ENCODE results near the gene EFEMP2.

The EFEMP2 gene

DNA sequence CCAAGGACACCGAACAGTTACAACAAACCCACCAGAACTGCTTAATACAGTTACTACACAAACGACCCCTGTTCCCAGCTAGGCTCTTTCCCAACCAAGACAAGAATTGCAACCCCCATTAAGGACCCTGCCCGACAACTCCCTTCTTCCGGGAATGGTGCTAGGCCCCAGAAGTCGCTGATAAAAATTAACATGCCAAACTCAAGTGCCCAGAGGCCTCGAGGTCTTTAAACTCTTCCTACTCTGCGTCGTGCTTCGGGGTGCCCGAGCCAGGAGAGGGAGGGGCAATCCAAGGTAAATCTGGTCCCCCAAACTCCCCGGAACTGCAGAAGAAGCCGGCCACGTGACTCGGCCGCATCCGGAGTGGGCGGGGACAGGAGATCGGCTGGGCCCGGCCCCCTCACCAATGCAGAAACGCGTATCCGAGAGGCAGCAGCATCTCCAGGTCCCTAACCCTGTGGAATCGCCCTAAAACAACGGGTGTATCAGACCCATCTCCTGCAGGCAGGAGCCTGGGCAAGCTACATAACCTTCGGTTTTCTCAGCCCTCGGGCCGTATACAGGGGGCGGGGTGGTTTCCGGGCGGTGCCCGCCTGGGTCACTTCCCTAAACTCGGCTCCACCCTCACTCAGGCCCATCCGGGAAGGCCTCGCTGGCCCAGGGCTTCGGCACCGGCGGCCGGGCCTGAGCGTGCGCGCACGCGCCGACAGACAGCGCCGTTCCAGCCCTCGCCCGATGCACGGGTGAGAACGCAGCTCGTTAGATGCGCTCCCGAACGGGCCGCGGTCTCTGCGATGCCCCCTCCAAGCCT lies 15.7 kb downstream of the EFEMP2 start:
- Histone ChIP-seq H3K4me3 (IDR thresholded peaks at IDR 0.05; ENCODE audit: insufficient read depth, low read depth, low read length) (no peak overlapping the region), H4K20me1 (ENCODE audit: insufficient read depth) (peaks cover 10% of the 10 kb centered on the region), H3K36me3 (ENCODE audit: insufficient read depth) (peaks cover 13% of the 10 kb centered on the region; the same call in 1 of the 2 replicates), H3K79me2 (ENCODE audit: insufficient read depth, low read depth) (peaks cover 48% of the 10 kb centered on the region), H2AFZ (ENCODE audit: low read depth) (no peak overlapping the region), H3K4me1 (ENCODE audit: low read depth, poor library complexity, severe bottlenecking) (peaks cover 24% of the 10 kb centered on the region), H3K9ac (peak overlapping the region; percentile 69), H3K27ac (peak overlapping the region; percentile 65), H3K27me3 (ENCODE audit: insufficient read depth, low read depth) (no peaks in the 10 kb centered on the region), H3K4me2 (peak overlapping the region; percentile 98)
- TF ChIP-seq CTCF (conservative IDR thresholded peaks at IDR 0.05; ENCODE audit: low read depth, low read length): no peak

DNA sequence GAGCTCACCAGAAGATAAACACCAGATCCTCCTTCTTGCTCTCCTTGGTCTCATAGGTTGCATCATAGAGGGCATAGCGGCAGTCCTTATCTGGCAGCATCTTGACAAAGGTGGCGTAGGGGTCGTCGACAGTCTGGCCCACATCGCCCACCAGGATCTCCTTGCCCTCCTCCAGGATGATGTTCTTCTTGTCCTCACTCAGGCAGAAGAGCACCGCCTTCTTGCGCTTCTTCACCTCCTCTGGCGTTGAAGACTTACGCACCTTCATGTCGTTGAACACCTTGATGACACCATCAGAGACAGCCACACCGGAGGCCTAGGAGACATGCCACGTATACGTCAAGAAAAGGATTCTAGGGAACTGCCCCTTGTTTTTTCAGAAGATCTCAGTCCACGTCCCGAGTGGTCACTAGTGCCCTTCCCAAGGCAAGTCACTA lies 16.7 kb downstream of the EFEMP2 start:
- Histone ChIP-seq H3K4me3 (IDR thresholded peaks at IDR 0.05; ENCODE audit: insufficient read depth, low read depth, low read length) (no peak overlapping the region), H3K79me2 (ENCODE audit: insufficient read depth, low read depth) (peaks cover 38% of the 10 kb centered on the region)

GRCh38 chr11:65854852-65855837 lies 17.5 kb downstream of the EFEMP2 start:
- peaks cover 35% of the 10 kb centered on the region for H3K79me2 ChIP-seq (ENCODE audit: insufficient read depth, low read depth)
- peaks cover 20% of the 10 kb centered on the region for H3K4me1 ChIP-seq (ENCODE audit: low read depth, poor library complexity, severe bottlenecking)
- no peak overlapping the region for H3K27ac ChIP-seq
- peaks cover 10% of the 10 kb centered on the region for H4K20me1 ChIP-seq (ENCODE audit: insufficient read depth)
- H3K4me3 ChIP-seq (IDR thresholded peaks at IDR 0.05; ENCODE audit: insufficient read depth, low read depth, low read length): no peak overlapping the region
- H3K4me2 ChIP-seq: no peak overlapping the region; the same call in 1 of the 2 replicates
- H3K9ac ChIP-seq: no peak overlapping the region
- H3K36me3 ChIP-seq (ENCODE audit: insufficient read depth): peaks cover 13% of the 10 kb centered on the region; the same call in 1 of the 2 replicates
- H3K27me3 ChIP-seq (ENCODE audit: insufficient read depth, low read depth): no peaks in the 10 kb centered on the region
- no peak for TF ChIP-seq CTCF (conservative IDR thresholded peaks at IDR 0.05; ENCODE audit: low read depth, low read length)
- H2AFZ ChIP-seq (ENCODE audit: low read depth): no peak overlapping the region

More for the DNA sequence above, 16.7 kb downstream of the EFEMP2 start:
- no peak overlapping the region for H3K9ac ChIP-seq
- no peak for TF ChIP-seq CTCF (conservative IDR thresholded peaks at IDR 0.05; ENCODE audit: low read depth, low read length)
- H4K20me1 ChIP-seq (ENCODE audit: insufficient read depth): peaks cover 10% of the 10 kb centered on the region
- peaks cover 20% of the 10 kb centered on the region for H3K4me1 ChIP-seq (ENCODE audit: low read depth, poor library complexity, severe bottlenecking)
- no peak overlapping the region for H2AFZ ChIP-seq (ENCODE audit: low read depth)
- H3K27ac ChIP-seq: no peak overlapping the region
- H3K4me2 ChIP-seq: peak overlapping the region; percentile 98
- H3K36me3 ChIP-seq (ENCODE audit: insufficient read depth): peaks cover 13% of the 10 kb centered on the region; the same call in 1 of the 2 replicates
- no peaks in the 10 kb centered on the region for H3K27me3 ChIP-seq (ENCODE audit: insufficient read depth, low read depth)

DNA sequence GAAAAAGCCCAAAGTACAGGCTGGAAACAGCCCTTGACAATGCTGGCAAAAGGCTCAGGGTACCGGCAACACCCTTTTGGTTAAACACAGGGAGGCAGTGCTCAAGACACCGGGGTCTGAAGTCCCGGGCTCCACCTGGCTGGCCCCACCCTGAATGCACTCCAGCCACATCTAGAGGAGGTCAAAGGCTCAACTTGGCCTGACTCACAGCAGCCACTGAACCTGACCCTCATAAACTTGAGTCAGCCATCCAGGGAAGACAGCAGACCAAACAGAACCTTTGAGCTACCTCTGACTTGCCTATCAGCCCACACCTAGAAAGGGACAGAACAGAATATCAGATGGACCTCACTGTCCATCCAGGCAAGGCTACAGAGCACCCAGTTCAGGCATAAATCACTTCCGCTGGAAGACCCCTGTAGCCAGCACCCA lies 18.4 kb downstream of the EFEMP2 start:
- H3K9ac ChIP-seq: no peak overlapping the region
- H2AFZ ChIP-seq (ENCODE audit: low read depth): no peak overlapping the region
- no peak overlapping the region for H3K4me3 ChIP-seq (IDR thresholded peaks at IDR 0.05; ENCODE audit: insufficient read depth, low read depth, low read length)
- TF ChIP-seq CTCF (conservative IDR thresholded peaks at IDR 0.05; ENCODE audit: low read depth, low read length): no peak
- H3K79me2 ChIP-seq (ENCODE audit: insufficient read depth, low read depth): peaks cover 35% of the 10 kb centered on the region
- no peak overlapping the region for H3K4me2 ChIP-seq
- H4K20me1 ChIP-seq (ENCODE audit: insufficient read depth): peaks cover 10% of the 10 kb centered on the region
- H3K27ac ChIP-seq: no peak overlapping the region
- H3K27me3 ChIP-seq (ENCODE audit: insufficient read depth, low read depth): no peaks in the 10 kb centered on the region
- peaks cover 13% of the 10 kb centered on the region; the same call in 1 of the 2 replicates for H3K36me3 ChIP-seq (ENCODE audit: insufficient read depth)
- H3K4me1 ChIP-seq (ENCODE audit: low read depth, poor library complexity, severe bottlenecking): peaks cover 20% of the 10 kb centered on the region
